H1 (cell line): ENCODE results near the gene CRTC3. TPM values are rescaled to one million over a fixed set of nuclear protein-coding genes. Genes with fewer than 3 reads are reported as not detected.

Experiments
- CTCF ChIA-PET: fragments of 300-600 bp; sonication (Branson Sonifier 250); formaldehyde crosslinking; loops from one replicate; lab custom pipeline; 2021; ENCODE audit not compliant: partially characterized antibody; lab: Charles Lee
- POLR2A ChIA-PET: fragments of 300-600 bp; sonication (Branson Sonifier 250); formaldehyde crosslinking; loops from one replicate; lab custom pipeline; 2021; ENCODE audit warnings: inconsistent platforms; ENCODE audit not compliant: partially characterized antibody; lab: Charles Lee
- DNase-seq, 2 experiments: peaks; one replicate each; pipeline versions ENCODE4 v3.0.0 to v3.0.0-alpha.2; 2010 to 2022; ENCODE audit warnings: low spot score in 2 of 2, low read depth in 1 of 2, mixed read lengths in 1 of 2
- FAIRE-seq: peaks from 2 replicates; lab custom pipeline; 2011; peaks lifted over from hg19 to GRCh38; lab: Jason Lieb, UNC
- H2AFZ ChIP-seq: 2 replicates; pipeline ENCODE4 v1.8.1; 2012; ENCODE audit warnings: low read length, inconsistent platforms
- H2AK5ac ChIP-seq: 2 replicates; pipeline ENCODE4 v1.6.1; 2013; ENCODE audit warnings: low read depth, low read length
- H2BK120ac ChIP-seq: replicated peaks from 2 replicates; pipeline ENCODE3; 2013; ENCODE audit warnings: low read depth, low read length, inconsistent platforms
- H2BK12ac ChIP-seq: 2 replicates; pipeline ENCODE4 v1.6.1; 2013; ENCODE audit warnings: low read depth, low read length
- H2BK15ac ChIP-seq: 2 replicates; pipeline ENCODE4 v1.6.1; 2013; ENCODE audit warnings: low read length
- H2BK20ac ChIP-seq: 2 replicates; pipeline ENCODE4 v1.6.1; 2013; ENCODE audit warnings: low read length
- H2BK5ac ChIP-seq: 2 replicates; pipeline ENCODE4 v1.6.1; 2013; ENCODE audit warnings: low read depth, low read length
- H3K14ac ChIP-seq: 2 replicates; pipeline ENCODE4 v1.6.1; 2013; ENCODE audit warnings: inconsistent platforms; ENCODE audit not compliant: insufficient read length
- H3K18ac ChIP-seq: 2 replicates; pipeline ENCODE4 v1.6.1; 2013; ENCODE audit warnings: low read length; ENCODE audit errors: extremely low read depth
- H3K23ac ChIP-seq: 2 replicates; pipeline ENCODE4 v1.6.1; 2013; ENCODE audit warnings: inconsistent platforms; ENCODE audit not compliant: insufficient read length
- H3K23me2 ChIP-seq: 2 replicates; pipeline ENCODE4 v1.6.1; 2013; ENCODE audit warnings: low read depth, low read length
- H3K27ac ChIP-seq: 2 replicates; pipeline ENCODE4 v1.6.1; 2011; ENCODE audit warnings: low read depth, low read length, inconsistent platforms
- H3K27me3 ChIP-seq, 4 experiments: replicated peaks in 1 of 4; 1 replicate in 1 of 4; 2 replicates in 3 of 4; pipeline versions ENCODE4 v1.6.1 to v1.8.1; 2011 to 2013; ENCODE audit warnings: low read length in 3 of 4, mild to moderate bottlenecking in 3 of 4, inconsistent platforms in 2 of 4, mixed read lengths in 2 of 4, moderate library complexity in 1 of 4; ENCODE audit not compliant: control insufficient read depth in 3 of 4, insufficient read depth in 3 of 4; ENCODE audit errors: extremely low read depth in 1 of 4
- H3K36me3 ChIP-seq, 4 experiments: 2 replicates each; pipeline versions ENCODE4 v1.6.1 to v1.8.1; 2011 to 2013; ENCODE audit warnings: mild to moderate bottlenecking in 4 of 4, low read length in 3 of 4, moderate library complexity in 2 of 4, control low read depth in 1 of 4, inconsistent platforms in 1 of 4; ENCODE audit not compliant: insufficient read depth in 4 of 4, control insufficient read depth in 2 of 4
- H3K4ac ChIP-seq: replicated peaks from 2 replicates; pipeline ENCODE3; 2013; ENCODE audit warnings: low read length, low read depth, mixed read lengths, inconsistent platforms; ENCODE audit not compliant: insufficient read length
- H3K4me1 ChIP-seq, 4 experiments: replicated peaks in 1 of 4; 1 replicate in 1 of 4; 2 replicates in 3 of 4; pipeline versions ENCODE4 v1.6.1 to v1.8.1; 2011 to 2013; ENCODE audit warnings: low read length in 3 of 4, inconsistent platforms in 2 of 4, mixed read lengths in 1 of 4; ENCODE audit not compliant: insufficient read depth in 4 of 4, control insufficient read depth in 3 of 4
- H3K4me2 ChIP-seq, 2 experiments: 2 replicates each; pipeline versions ENCODE4 v1.6.1 to v1.8.1; 2011 to 2013; ENCODE audit warnings: low read depth in 2 of 2, low read length in 2 of 2, control low read depth in 1 of 2, inconsistent platforms in 1 of 2, mild to moderate bottlenecking in 1 of 2; ENCODE audit not compliant: insufficient read depth in 1 of 2
- H3K4me3 ChIP-seq, 4 experiments: fragments of 200-600, 300-600 bp in 1 of 4; sonication (generic), shearing (Covaris generic), sonication (Bioruptor Twin) in 1 of 4; 2 replicates each; pipeline versions ENCODE4 v1.5.1 to v1.8.1; 2011 to 2016; ENCODE audit warnings: low read length in 4 of 4, low read depth in 3 of 4, control low read depth in 2 of 4, inconsistent platforms in 2 of 4, mild to moderate bottlenecking in 2 of 4, mixed read lengths in 1 of 4, moderate library complexity in 1 of 4; ENCODE audit not compliant: insufficient read depth in 2 of 4; ENCODE audit errors: extremely low read depth in 1 of 4
- H3K56ac ChIP-seq: replicated peaks from 2 replicates; pipeline ENCODE3; 2013; ENCODE audit warnings: low read depth, mild to moderate bottlenecking, mixed read lengths, low read length, inconsistent platforms; ENCODE audit not compliant: insufficient read length
- H3K79me1 ChIP-seq: 2 replicates; pipeline ENCODE4 v1.6.1; 2013; ENCODE audit warnings: low read depth, low read length, control low read depth
- H3K79me2 ChIP-seq, 2 experiments: 2 replicates each; pipeline versions ENCODE4 v1.6.1 to v1.8.1; 2012 to 2013; ENCODE audit warnings: low read length in 2 of 2, mild to moderate bottlenecking in 2 of 2, inconsistent platforms in 1 of 2; ENCODE audit not compliant: insufficient read depth in 2 of 2, control insufficient read depth in 1 of 2
- H3K9ac ChIP-seq, 4 experiments: replicated peaks in 1 of 4; 1 replicate in 1 of 4; 2 replicates in 3 of 4; pipeline versions ENCODE4 v1.6.1 to v1.8.1; 2011 to 2013; ENCODE audit warnings: low read depth in 3 of 4, low read length in 3 of 4, control low read depth in 2 of 4, mild to moderate bottlenecking in 2 of 4, moderate library complexity in 2 of 4, inconsistent platforms in 1 of 4; ENCODE audit errors: extremely low read depth in 1 of 4
- H3K9me3 ChIP-seq, 2 experiments: 2 replicates each; pipeline versions ENCODE4 v1.6.1 to v1.8.1; 2012 to 2013; ENCODE audit warnings: mild to moderate bottlenecking in 2 of 2, moderate library complexity in 2 of 2, control low read depth in 1 of 2, inconsistent platforms in 1 of 2, low read depth in 1 of 2, low read length in 1 of 2, mixed read lengths in 1 of 2; ENCODE audit not compliant: insufficient read depth in 2 of 2
- H4K20me1 ChIP-seq, 2 experiments: replicated peaks in 1 of 2; 2 replicates each; pipeline versions ENCODE3 to v1.8.1; 2011 to 2013; ENCODE audit warnings: inconsistent platforms in 2 of 2, low read length in 2 of 2, mild to moderate bottlenecking in 1 of 2; ENCODE audit not compliant: insufficient read depth in 2 of 2, control insufficient read depth in 1 of 2
- H4K5ac ChIP-seq: 2 replicates; pipeline ENCODE4 v1.6.1; 2013; ENCODE audit warnings: low read length, low read depth, mixed read lengths, inconsistent platforms; ENCODE audit not compliant: insufficient read length
- H4K8ac ChIP-seq: 2 replicates; pipeline ENCODE4 v1.8.0; 2013; ENCODE audit warnings: mild to moderate bottlenecking, moderate library complexity, low read length, inconsistent platforms; ENCODE audit not compliant: insufficient read depth; ENCODE audit errors: extremely low read depth
- H4K91ac ChIP-seq: replicated peaks from 2 replicates; pipeline ENCODE3; 2013; ENCODE audit warnings: low read length, mixed read lengths, inconsistent platforms; ENCODE audit not compliant: insufficient read length
- ASH2L ChIP-seq: fragments of 200-600, 300-600 bp; sonication (generic); IDR thresholded peaks from one replicate; pipeline ENCODE4 v1.7.1; 2017; ENCODE audit warnings: low read length
- CHD2 ChIP-seq: IDR thresholded peaks from 2 replicates; pipeline ENCODE4 v1.6.1; 2012; ENCODE audit warnings: low read length, improper control_type of control experiment
- EGR1 ChIP-seq: IDR thresholded peaks from 2 replicates; pipeline ENCODE4 v1.6.1; 2011; ENCODE audit warnings: low read depth, low read length, borderline replicate concordance
- EZH2 ChIP-seq: fragments of 200-600 bp; sonication (generic); IDR thresholded peaks from 2 replicates; pipeline ENCODE4 v1.7.1; 2012; ENCODE audit warnings: low read depth, mild to moderate bottlenecking, moderate library complexity, low read length, inconsistent platforms; ENCODE audit not compliant: severe bottlenecking
- JUN ChIP-seq: IDR thresholded peaks from 2 replicates; pipeline ENCODE4 v1.6.1; 2011; ENCODE audit warnings: low read depth, mild to moderate bottlenecking, improper control_type of control experiment, low read length
- PHF8 ChIP-seq: fragments of 200-600 bp; sonication (generic); conservative IDR thresholded peaks from 2 replicates; pipeline ENCODE4 v1.7.1; 2012; ENCODE audit warnings: low read depth, mild to moderate bottlenecking, inconsistent platforms, low read length, moderate library complexity
- POLR2AphosphoS5 ChIP-seq: IDR thresholded peaks from 2 replicates; pipeline ENCODE4 v1.6.1; 2011; ENCODE audit warnings: low read depth, low read length
- RFX5 ChIP-seq: IDR thresholded peaks from 2 replicates; pipeline ENCODE4 v1.6.1; 2011; ENCODE audit warnings: low read depth, low read length, improper control_type of control experiment, borderline replicate concordance
- SIX5 ChIP-seq: IDR thresholded peaks from 2 replicates; pipeline ENCODE4 v1.6.1; 2011; ENCODE audit warnings: mild to moderate bottlenecking, low read depth, low read length
- TBP ChIP-seq: IDR thresholded peaks from 2 replicates; pipeline ENCODE4 v1.6.1; 2011; ENCODE audit warnings: low read depth, low read length, improper control_type of control experiment
- ZNF274 ChIP-seq: IDR thresholded peaks from 2 replicates; pipeline ENCODE4 v1.7.0; 2012; ENCODE audit warnings: low read length, borderline replicate concordance; ENCODE audit errors: extremely low read depth
- WGBS, 2 experiments: shearing (Covaris generic) in 1 of 2; methylation state at CpG; one replicate each; pipeline versions ENCODE4 v1.1.6 to v1.1.7; 2013 to 2015; ENCODE audit warnings: low lambda C conversion rate in 2 of 2, mixed read lengths in 2 of 2, inconsistent platforms in 1 of 2, low coverage in 1 of 2, missing lambda C conversion rate in 1 of 2; ENCODE audit not compliant: insufficient replicate concordance in 2 of 2, insufficient coverage in 1 of 2, insufficient read length in 1 of 2; ENCODE audit errors: extremely low coverage in 1 of 2, missing lambda C conversion rate in 1 of 2; 5-methylcytosine and 5-hydroxymethylcytosine counted together
- polyA plus RNA-seq, 7 experiments: library from polyadenylated mRNA; depleted of rRNA in 3 of 7; stranded (reverse) in 5 of 7; unstranded in 2 of 7; fragments of >200 nt in 5 of 7; fragments of 200-250 nt in 2 of 7; gene quantifications; 1 replicate in 5 of 7; 2 replicates in 1 of 7; 4 replicates in 1 of 7; pipeline versions ENCODE4 v1.2.1 to v1.2.3, GENCODE V29; 2011 to 2013; ENCODE audit warnings: missing spikeins in 2 of 7, mixed read lengths in 2 of 7
- total RNA-seq: library from RNA; stranded (reverse); fragmentation: NEBNext Ultra II Directional; extraction: Animal tissue kit (Norgen Biotek cat#: 25700); gene quantifications from 2 replicates; pipeline ENCODE4 v1.2.1, GENCODE V29; 2021
- TF ChIP-seq, protein P1 (sequence below): IDR thresholded peaks from 2 replicates; pipeline ENCODE4 v1.6.1; 2011; ENCODE audit warnings: low read depth, mild to moderate bottlenecking, low read length; ENCODE audit not compliant: insufficient read depth

Gene CRTC3
- total and polyA plus RNA-seq, 2 of the 8 experiments (the other 6 are each of a cell fraction or from before 2014, with no cell fraction given) = 5.0 to 5.3 TPM

DNA sequence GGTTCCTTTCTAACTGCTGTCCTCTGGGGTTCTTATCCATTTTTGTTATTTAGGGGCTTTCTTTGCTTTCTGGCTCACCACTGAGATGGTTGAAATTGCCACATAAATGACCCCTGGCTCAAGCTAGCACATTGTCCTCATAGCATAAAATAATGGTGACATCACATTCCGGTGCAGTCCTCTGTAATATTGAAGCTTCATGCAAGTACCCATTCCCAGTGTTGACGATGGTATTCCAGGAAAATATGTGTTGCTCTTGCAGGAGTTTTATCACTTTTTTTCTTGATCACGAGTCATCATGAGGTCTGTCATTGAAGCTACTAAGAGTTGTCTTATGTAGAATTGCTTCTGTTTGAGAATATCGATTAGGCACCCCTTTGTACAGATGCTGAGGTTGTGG lies 56.1 kb downstream of the CRTC3 start:
- POLR2A ChIA-PET = interaction anchor here (0.8 kb wide), 1 partner anchor 18 kb away, joined by 3 read pairs; no protein-coding TSS in a partner anchor
- no peaks in the 10 kb centered on the region for H3K79me2 ChIP-seq
- no peak overlapping the region for H2BK120ac ChIP-seq
- H3K4ac ChIP-seq = no peak overlapping the region
- H3K9ac ChIP-seq = no peak overlapping the region
- no peak overlapping the region for H2BK12ac ChIP-seq
- peaks cover 10 to 20% (median 11%) of the 10 kb centered on the region in 4 experiments for H3K4me1 ChIP-seq
- no peak overlapping the region for H3K4me3 ChIP-seq
- CTCF ChIA-PET = interaction anchor here (0.5 to 5.6 kb wide), 10 partner anchors 9 to 300 kb away, joined by 3 to 22 read pairs (median 4); no protein-coding TSS in a partner anchor
- no peak overlapping the region for H3K23ac ChIP-seq
- H3K27ac ChIP-seq = no peak overlapping the region
- no peak overlapping the region for H3K14ac ChIP-seq
- no peaks in the 10 kb centered on the region for H3K23me2 ChIP-seq
- H4K20me1 ChIP-seq = no peaks in the 10 kb centered on the region
- H3K9me3 ChIP-seq = no peaks in the 10 kb centered on the region
- no peaks in the 10 kb centered on the region for H3K36me3 ChIP-seq
- H2AFZ ChIP-seq = no peak overlapping the region
- no peak overlapping the region for H2BK5ac ChIP-seq
- WGBS, 2 experiments = 93% methylated on average over 4 of the region's 4 CpGs; no CpG with 5 or more reads in 1 of the 2 experiments
- no peak overlapping the region for H3K56ac ChIP-seq
- H2BK20ac ChIP-seq = no peak overlapping the region
- H2AK5ac ChIP-seq = no peak overlapping the region
- DNase-seq = no peak
- no peak overlapping the region for H4K8ac ChIP-seq
- peaks cover 0 to 3% (median 2%) of the 10 kb centered on the region in 4 experiments; a peak in 3 of 7 replicates for H3K27me3 ChIP-seq
- no peak overlapping the region for H3K4me2 ChIP-seq
- no peak overlapping the region for H4K91ac ChIP-seq
- no peak overlapping the region for H4K5ac ChIP-seq
- H3K79me1 ChIP-seq = no peaks in the 10 kb centered on the region
- FAIRE-seq = no peak
- no peak overlapping the region for H2BK15ac ChIP-seq
- no peak overlapping the region for H3K18ac ChIP-seq
- no peak for TF ChIP-seq RFX5
- no peak for TF ChIP-seq PHF8
- no peak for TF ChIP-seq JUN
- no peak for TF ChIP-seq SIX5
- no peak for TF ChIP-seq ZNF274
- no peak for TF ChIP-seq TBP
- no peak for TF ChIP-seq ASH2L
- no peak for TF ChIP-seq EGR1
- no peak for TF ChIP-seq CHD2
- TF ChIP-seq, protein P1, sequence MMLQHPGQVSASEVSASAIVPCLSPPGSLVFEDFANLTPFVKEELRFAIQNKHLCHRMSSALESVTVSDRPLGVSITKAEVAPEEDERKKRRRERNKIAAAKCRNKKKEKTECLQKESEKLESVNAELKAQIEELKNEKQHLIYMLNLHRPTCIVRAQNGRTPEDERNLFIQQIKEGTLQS = no peak
- no peak for TF ChIP-seq POLR2AphosphoS5
- no peak for TF ChIP-seq EZH2
